ENCODE data around the gene CDK7.

CDK7 gene

GRCh38 chr5:69309380-69309779 is 74.7 kb downstream of the CDK7 start:
- Histone ChIP-seq H3K27ac (no peak overlapping the region), H3K36me3 (replicated peaks) (no peaks in the 10 kb centered on the region), H3K4me3 (ENCODE audit: low read depth, low read length) (no peak overlapping the region), H3K27me3 (replicated peaks) (no peaks in the 10 kb centered on the region)
- in situ Hi-C loops (cut with HindIII; ENCODE audit: low pct_ligation_motif_present, low sequenced_read_pairs): no loop called here
- TF ChIP-seq CTCF (IDR thresholded peaks at IDR 0.05; ENCODE audit: low read depth, low read length, missing control alignments): no peak
- no peak for DNase-seq

- Histone ChIP-seq H3K4me3 (ENCODE audit: low read depth, low read length) (no peak overlapping the region), H3K27me3 (replicated peaks) (no peaks in the 10 kb centered on the region), H3K36me3 (replicated peaks) (no peaks in the 10 kb centered on the region), H3K27ac (no peak overlapping the region)
- no peak for TF ChIP-seq CTCF (IDR thresholded peaks at IDR 0.05; ENCODE audit: low read depth, low read length, missing control alignments)
- no peak for DNase-seq
- in situ Hi-C loops (cut with HindIII; ENCODE audit: low pct_ligation_motif_present, low sequenced_read_pairs): no loop called here
These were observed 77.9 kb downstream of the CDK7 start for GRCh38 chr5:69312459-69313160.

- no peaks in the 10 kb centered on the region for H3K27me3 ChIP-seq (replicated peaks)
- DNase-seq: no peak
- H3K4me3 ChIP-seq (ENCODE audit: low read depth, low read length): no peak overlapping the region
- H3K36me3 ChIP-seq (replicated peaks): no peaks in the 10 kb centered on the region
- no peak for TF ChIP-seq CTCF (IDR thresholded peaks at IDR 0.05; ENCODE audit: low read depth, low read length, missing control alignments)
- H3K27ac ChIP-seq: no peak overlapping the region
- in situ Hi-C loops (cut with HindIII; ENCODE audit: low pct_ligation_motif_present, low sequenced_read_pairs): no loop called here
These were observed 78.7 kb downstream of the CDK7 start for GRCh38 chr5:69313428-69313827.

GRCh38 chr5:69315972-69316371 is 81.3 kb downstream of the CDK7 start:
- no peak for TF ChIP-seq CTCF (IDR thresholded peaks at IDR 0.05; ENCODE audit: low read depth, low read length, missing control alignments)
- no peak overlapping the region for H3K4me3 ChIP-seq (ENCODE audit: low read depth, low read length)
- in situ Hi-C loops (cut with HindIII; ENCODE audit: low pct_ligation_motif_present, low sequenced_read_pairs): no loop called here
- H3K36me3 ChIP-seq (replicated peaks): no peaks in the 10 kb centered on the region
- H3K27ac ChIP-seq: no peak overlapping the region
- H3K27me3 ChIP-seq (replicated peaks): no peaks in the 10 kb centered on the region
- DNase-seq: no peak

- Histone ChIP-seq H3K27me3 (replicated peaks) (no peaks in the 10 kb centered on the region), H3K36me3 (replicated peaks) (no peaks in the 10 kb centered on the region), H3K4me3 (ENCODE audit: low read depth, low read length) (no peak overlapping the region), H3K27ac (no peak overlapping the region)
- in situ Hi-C loops (cut with HindIII; ENCODE audit: low pct_ligation_motif_present, low sequenced_read_pairs): no loop called here
- no peak for TF ChIP-seq CTCF (IDR thresholded peaks at IDR 0.05; ENCODE audit: low read depth, low read length, missing control alignments)
- DNase-seq: no peak
These were observed 82.7 kb downstream of the CDK7 start for GRCh38 chr5:69317391-69317790.

- Histone ChIP-seq H3K27me3 (replicated peaks) (no peaks in the 10 kb centered on the region), H3K36me3 (replicated peaks) (no peaks in the 10 kb centered on the region), H3K4me3 (ENCODE audit: low read depth, low read length) (no peak overlapping the region), H3K27ac (no peak overlapping the region)
- in situ Hi-C loops (cut with HindIII; ENCODE audit: low pct_ligation_motif_present, low sequenced_read_pairs): no loop called here
- DNase-seq: no peak
- TF ChIP-seq CTCF (IDR thresholded peaks at IDR 0.05; ENCODE audit: low read depth, low read length, missing control alignments): no peak
These were observed 91.7 kb downstream of the CDK7 start for GRCh38 chr5:69326365-69326764.

Measured in brain microvascular endothelial cell (primary cell).